ENCODE data around the gene UGGT1.

GRCh38 chr2:128215897-128216642, 125.1 kb downstream of the UGGT1 start:
- no peak for TF ChIP-seq CTCF (conservative IDR thresholded peaks at IDR 0.05; ENCODE audit: low read length)
- no peak for TF ChIP-seq EZH2phosphoT487 (IDR thresholded peaks at IDR 0.05; ENCODE audit: borderline replicate concordance)
